ENCODE data around the gene FBXL5. TPM values are rescaled to one million over a fixed set of nuclear protein-coding genes. Genes with fewer than 3 reads are reported as not detected.
"Not testable (repeated sequence)": the region's sequence is repeated elsewhere in the genome, so short reads cannot be mapped to it uniquely, and the experiment has no call there.

Gene FBXL5
- total and polyA plus RNA-seq, 2 donors (not counting 1 experiment from before 2014, with no cell fraction given) = 21.2 to 41.0 TPM

GRCh38 chr4:15614891-15615290 lies 40.3 kb downstream of the FBXL5 start:
- H3K4me3 Mint-ChIP-seq = not testable (repeated sequence)

GRCh38 chr4:15612136-15612535 lies 43.0 kb downstream of the FBXL5 start:
- Mint-ChIP-seq H3K27ac (no peak overlapping the region), H3K4me1 (peaks cover 7% of the 10 kb centered on the region)

More at GRCh38 chr4:15614891-15615290, 40.3 kb downstream of the FBXL5 start:
- H3K36me3 ChIP-seq (replicated peaks in 1 of 2; ENCODE audit: control extremely low read depth in 1 of 2, control insufficient read depth in 1 of 2, extremely low read depth in 1 of 2, insufficient read depth in 2 of 2, low read length in 1 of 2) = peaks cover 14 to 36% of the 10 kb centered on the region in 2 experiments
- H3K27me3 ChIP-seq (replicated peaks in 1 of 4; ENCODE audit: control extremely low read depth in 1 of 4, control insufficient read depth in 3 of 4, insufficient read depth in 4 of 4, low read length in 3 of 4); intact Hi-C loops (cut with micrococcal nuclease); H3K4me3 ChIP-seq (ENCODE audit: control extremely low read depth in 1 of 5, extremely low read depth in 1 of 5, insufficient read depth in 1 of 5, low read depth in 2 of 5, low read length in 4 of 5); H3K9me3 Mint-ChIP-seq (ENCODE audit: insufficient read depth); H3K9ac ChIP-seq (ENCODE audit: low read length); H3K27me3 Mint-ChIP-seq; H3K27ac ChIP-seq (ENCODE audit: low read length in 2 of 2); H2AFZ ChIP-seq (ENCODE audit: insufficient read depth, low read depth, low read length, poor library complexity, severe bottlenecking); CTCF ChIA-PET; H3K4me1 ChIP-seq (ENCODE audit: control insufficient read depth in 2 of 2, insufficient read depth in 2 of 2, low read length in 2 of 2); ATAC-seq (ENCODE audit: low read depth); H3K4me2 ChIP-seq (replicated peaks; ENCODE audit: low read depth, low read length, poor library complexity, severe bottlenecking); POLR2A ChIA-PET; DNase-seq; H3K27ac Mint-ChIP-seq: not testable (repeated sequence)
- H3K4me1 Mint-ChIP-seq = peaks cover 10% of the 10 kb centered on the region
- H4K20me1 ChIP-seq (ENCODE audit: control insufficient read depth, insufficient read depth, low read length, poor library complexity, severe bottlenecking) = peaks cover 46% of the 10 kb centered on the region
- peaks cover 3 to 26% (median 11%) of the 10 kb centered on the region in 3 donors for H3K9me3 ChIP-seq (ENCODE audit: control extremely low read depth in 1 of 3, control insufficient read depth in 2 of 3, insufficient read depth in 1 of 3, low read length in 2 of 3)
- peaks cover 32% of the 10 kb centered on the region for H3K79me2 ChIP-seq (ENCODE audit: control insufficient read depth, insufficient read depth, low read length)
- 100% methylated on average over 1 of the region's 24 CpGs for WGBS (ENCODE audit: insufficient coverage)

More at GRCh38 chr4:15612136-15612535, 43.0 kb downstream of the FBXL5 start:
- intact Hi-C loops (cut with micrococcal nuclease) = no loop called here
- H3K9me3 ChIP-seq (ENCODE audit: control extremely low read depth in 1 of 3, control insufficient read depth in 2 of 3, insufficient read depth in 1 of 3, low read length in 2 of 3) = peaks cover 0 to 10% (median 2%) of the 10 kb centered on the region in 3 donors
- H3K4me1 ChIP-seq (ENCODE audit: control insufficient read depth in 2 of 2, insufficient read depth in 2 of 2, low read length in 2 of 2) = no peaks in the 10 kb centered on the region
- H3K27me3 ChIP-seq (replicated peaks in 1 of 4; ENCODE audit: control extremely low read depth in 1 of 4, control insufficient read depth in 3 of 4, insufficient read depth in 4 of 4, low read length in 3 of 4) = no peaks in the 10 kb centered on the region
- no peak overlapping the region for H3K27ac ChIP-seq (ENCODE audit: low read length in 2 of 2)
- H4K20me1 ChIP-seq (ENCODE audit: control insufficient read depth, insufficient read depth, low read length, poor library complexity, severe bottlenecking) = peaks cover 19% of the 10 kb centered on the region
- Mint-ChIP-seq H3K4me3 (no peak overlapping the region), H3K27me3 (no peaks in the 10 kb centered on the region), H3K9me3 (ENCODE audit: insufficient read depth) (no peaks in the 10 kb centered on the region)
- peaks cover 5% of the 10 kb centered on the region for H3K79me2 ChIP-seq (ENCODE audit: control insufficient read depth, insufficient read depth, low read length)
- DNase-seq (no peak), ATAC-seq (ENCODE audit: low read depth) (no peak)
- TF ChIP-seq CTCF (IDR thresholded peaks at IDR 0.05) (no peak), EZH2 (IDR thresholded peaks at IDR 0.05; ENCODE audit: borderline replicate concordance, insufficient read depth, low read depth, low read length, poor library complexity, severe bottlenecking) (no peak)
- ChIA-PET POLR2A (no interaction called here), CTCF (no interaction called here)
- H3K9ac ChIP-seq (ENCODE audit: low read length) = no peak overlapping the region
- H3K4me2 ChIP-seq (replicated peaks; ENCODE audit: low read depth, low read length, poor library complexity, severe bottlenecking) = no peak overlapping the region
- no peak overlapping the region for H3K4me3 ChIP-seq (ENCODE audit: control extremely low read depth in 1 of 5, extremely low read depth in 1 of 5, insufficient read depth in 1 of 5, low read depth in 2 of 5, low read length in 4 of 5)
- WGBS (ENCODE audit: insufficient coverage) = no CpG with 5 or more reads among the region's 2 CpGs
- no peak overlapping the region for H2AFZ ChIP-seq (ENCODE audit: insufficient read depth, low read depth, low read length, poor library complexity, severe bottlenecking)
- H3K36me3 ChIP-seq (replicated peaks in 1 of 2; ENCODE audit: control extremely low read depth in 1 of 2, control insufficient read depth in 1 of 2, extremely low read depth in 1 of 2, insufficient read depth in 2 of 2, low read length in 1 of 2) = peaks cover 12 to 21% of the 10 kb centered on the region in 2 experiments
